Lung (tissue), 12 donors: ENCODE results near the gene SHANK1. TPM values are rescaled to one million over a fixed set of nuclear protein-coding genes. Genes with fewer than 3 reads are reported as not detected.
"Not testable (repeated sequence)": the region's sequence is repeated elsewhere in the genome, so short reads cannot be mapped to it uniquely, and the experiment has no call there.

Experiments
- ATAC-seq: fragments of 200-7000 bp; cut with Tn5 transposase; one replicate; pipeline ENCODE4 v1.9.1; 2020; ENCODE audit warnings: moderate number of reproducible peaks; ENCODE audit not compliant: insufficient read depth, low FRiP score
- DNase-seq, 3 donors: peaks; one replicate each; pipeline ENCODE4 v3.0.0-alpha.2; 2013 to 2017
- H3K27ac ChIP-seq, 2 donors: one replicate each; pipeline ENCODE4 v1.5.1; 2013; ENCODE audit warnings: mild to moderate bottlenecking in 2 of 2, moderate library complexity in 2 of 2, control low read depth in 1 of 2, inconsistent platforms in 1 of 2, low read depth in 1 of 2, low read length in 1 of 2
- H3K27me3 ChIP-seq, 3 donors: one replicate each; pipeline ENCODE4 v1.5.1; 2013; ENCODE audit warnings: low read length in 2 of 3; ENCODE audit not compliant: control insufficient read depth in 3 of 3, insufficient read depth in 3 of 3
- H3K36me3 ChIP-seq, 4 donors: one replicate each; pipeline ENCODE4 v1.5.1; 2013; ENCODE audit warnings: low read length in 4 of 4, mild to moderate bottlenecking in 1 of 4, moderate library complexity in 1 of 4; ENCODE audit not compliant: control insufficient read depth in 4 of 4, insufficient read depth in 4 of 4
- H3K4me1 ChIP-seq, 5 donors: one replicate each; pipeline ENCODE4 v1.5.1; 2013; ENCODE audit warnings: low read length in 5 of 5, mild to moderate bottlenecking in 2 of 5, moderate library complexity in 1 of 5; ENCODE audit not compliant: control insufficient read depth in 5 of 5, insufficient read depth in 5 of 5
- H3K4me3 ChIP-seq: one replicate; pipeline ENCODE4 v1.5.1; 2013; ENCODE audit warnings: mild to moderate bottlenecking, control low read depth, moderate library complexity
- H3K9ac ChIP-seq, 2 donors: one replicate each; pipeline ENCODE4 v1.5.1; 2013; ENCODE audit warnings: low read length in 2 of 2, control low read depth in 1 of 2; ENCODE audit not compliant: insufficient read depth in 1 of 2
- H3K9me3 ChIP-seq, 4 donors: one replicate each; pipeline ENCODE4 v1.5.1; 2013; ENCODE audit warnings: low read length in 3 of 4, mild to moderate bottlenecking in 1 of 4, moderate library complexity in 1 of 4; ENCODE audit not compliant: control insufficient read depth in 4 of 4, insufficient read depth in 3 of 4
- CTCF ChIP-seq: IDR thresholded peaks from 2 replicates; pipeline ENCODE4 v1.5.1; 2012; ENCODE audit warnings: mild to moderate bottlenecking; ENCODE audit errors: control extremely low read depth, extremely low read depth
- WGBS, 2 donors: extraction: QIAGEN DNeasy Blood & Tissue Kit; methylation state at CpG; one replicate each; pipeline ENCODE4 v1.1.7; 2013; 5-methylcytosine and 5-hydroxymethylcytosine counted together
- polyA plus RNA-seq, 2 donors: library from polyadenylated mRNA; stranded (reverse); fragments of 200-250 nt; gene quantifications; one replicate each; pipeline ENCODE4 v1.2.1, GENCODE V29; 2013
- total RNA-seq, 2 donors: library from RNA; depleted of rRNA in 1 of 2; stranded (reverse); fragments of >200 nt in 1 of 2; gene quantifications; one replicate each; pipeline ENCODE4 v1.2.1, GENCODE V29; 2014 to 2021
- donor health status: control.
- donor health status: control.
- donor health status: Bipolar disorder and iron deficiency.
- donor health status: healthy.
- donor health status: DM: yes; HTN: yes; CAD: no.

SHANK1 gene
- total and polyA plus RNA-seq, 4 donors, result 0.15 to 1.2 (median 0.21) TPM

DNA sequence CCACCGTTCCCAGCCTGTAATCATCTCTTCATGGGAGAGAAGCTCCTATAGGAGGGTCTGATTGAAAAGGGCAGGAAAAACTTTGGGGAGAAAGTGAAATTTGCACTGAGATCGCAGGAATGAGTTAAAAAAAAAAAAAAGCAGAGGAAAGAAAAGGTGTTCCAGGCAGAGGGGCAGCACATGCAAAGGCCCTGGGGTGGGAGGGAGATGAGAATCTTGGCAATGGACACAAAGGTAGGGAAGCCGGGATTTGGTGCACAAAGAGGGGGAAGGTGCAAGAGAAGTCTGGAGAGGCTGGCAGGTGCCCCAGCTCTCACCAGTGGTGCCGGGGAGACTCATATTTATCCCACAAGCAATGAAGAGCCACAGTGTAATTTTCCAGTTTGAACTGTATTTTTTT lies 34.3 kb upstream of the SHANK1 start:
- WGBS, 2 donors, result 85 to 86% methylated on average over 4 of the region's 4 CpGs
- no peaks in the 10 kb centered on the region for H3K36me3 ChIP-seq
- no peak for TF ChIP-seq CTCF
- no peak overlapping the region for H3K9ac ChIP-seq
- H3K27me3 ChIP-seq, result peaks cover 0 to 4% (median 0%) of the 10 kb centered on the region in 3 donors
- H3K9me3 ChIP-seq, result no peaks in the 10 kb centered on the region
- ATAC-seq, result no peak
- no peak for DNase-seq
- H3K4me3 ChIP-seq, result no peak overlapping the region
- H3K27ac ChIP-seq, result no peak overlapping the region
- H3K4me1 ChIP-seq, result no peaks in the 10 kb centered on the region

GRCh38 chr19:50750010-50750409 lies 30.4 kb upstream of the SHANK1 start:
- WGBS, 2 donors, result 63 to 68% methylated on average over 15 of the region's 15 CpGs

GRCh38 chr19:50749490-50749889 lies 29.9 kb upstream of the SHANK1 start:
- TF ChIP-seq CTCF, result no peak
- no peak for ATAC-seq

More at GRCh38 chr19:50750010-50750409, 30.4 kb upstream of the SHANK1 start:
- Histone ChIP-seq H3K27me3 (no peaks in the 10 kb centered on the region), H3K4me3 (no peak overlapping the region), H3K4me1 (no peaks in the 10 kb centered on the region), H3K9me3 (no peaks in the 10 kb centered on the region), H3K36me3 (no peaks in the 10 kb centered on the region), H3K9ac (no peak overlapping the region), H3K27ac (no peak overlapping the region)
- TF ChIP-seq CTCF, result no peak
- ATAC-seq, result no peak
- no peak for DNase-seq

GRCh38 chr19:50747141-50747540 lies 27.5 kb upstream of the SHANK1 start:
- H3K27ac ChIP-seq, H3K4me1 ChIP-seq, DNase-seq, ATAC-seq, H3K4me3 ChIP-seq, H3K9me3 ChIP-seq, H3K9ac ChIP-seq, H3K36me3 ChIP-seq: not testable (repeated sequence)
- WGBS, 2 donors, result 90 to 93% methylated on average over 14 of the region's 14 CpGs
- H3K27me3 ChIP-seq, result peaks cover 0 to 10% (median 0%) of the 10 kb centered on the region in 3 donors

More at GRCh38 chr19:50749490-50749889, 29.9 kb upstream of the SHANK1 start:
- DNase-seq, result no peak
- no peak overlapping the region for H3K27ac ChIP-seq
- H3K9ac ChIP-seq, result no peak overlapping the region
- H3K9me3 ChIP-seq, result no peaks in the 10 kb centered on the region
- 62 to 79% methylated on average over 6 of the region's 6 CpGs for WGBS, 2 donors
- no peaks in the 10 kb centered on the region for H3K4me1 ChIP-seq
- peaks cover 0 to under 1% (median 0%) of the 10 kb centered on the region in 3 donors for H3K27me3 ChIP-seq
- no peak overlapping the region for H3K4me3 ChIP-seq
- no peaks in the 10 kb centered on the region for H3K36me3 ChIP-seq
